IMR-90 (cell line): ENCODE results near the gene C11orf68. TPM values are rescaled to one million over a fixed set of nuclear protein-coding genes. Genes with fewer than 3 reads are reported as not detected.

ENCODE experiments used
- ATAC-seq: fragments of 200-7000 bp; cut with Tn5 transposase; 2 replicates; pipeline ENCODE4 v1.9.1; 2020; ENCODE audit warnings: low read depth, mild to moderate bottlenecking, moderate library complexity
- BruUV-seq: library from RNA; stranded (reverse); fragments of 400-500 nt; replicated peaks from 2 replicates; lab custom pipeline; 2021; lab: Mats Ljungman, UMichigan
- CTCF ChIA-PET: fragments of 300-600 bp; formaldehyde crosslinking; extraction: SDS; loops from one replicate; lab custom pipeline; 2021; ENCODE audit warnings: antibody characterized with exemption; lab: Yijun Ruan, JAX
- POLR2A ChIA-PET: fragments of 300-600 bp; sonication (Branson Sonifier 250); formaldehyde crosslinking; loops from one replicate; lab custom pipeline; 2022; ENCODE audit warnings: antibody characterized with exemption; ENCODE audit not compliant: unreplicated experiment; lab: Charles Lee
- DNase-seq: peaks from one replicate; pipeline ENCODE4 v3.0.0; 2013
- H2AFZ ChIP-seq: replicated peaks from 2 replicates; pipeline ENCODE3; 2013; ENCODE audit warnings: low read length, mild to moderate bottlenecking; ENCODE audit not compliant: poor library complexity
- H2AK5ac ChIP-seq: 2 replicates; pipeline ENCODE4 v1.6.1; 2013; ENCODE audit warnings: low read depth, low read length, inconsistent platforms
- H2AK9ac ChIP-seq: replicated peaks from 2 replicates; pipeline ENCODE3; 2013; ENCODE audit warnings: mild to moderate bottlenecking, low read depth, low read length, moderate library complexity; ENCODE audit not compliant: poor library complexity
- H2BK120ac ChIP-seq: 2 replicates; pipeline ENCODE4 v1.6.1; 2013; ENCODE audit warnings: low read depth, low read length, inconsistent platforms
- H2BK15ac ChIP-seq: 3 replicates; pipeline ENCODE4 v1.6.1; 2013; ENCODE audit warnings: low read depth, low read length, inconsistent platforms
- H2BK20ac ChIP-seq: 2 replicates; pipeline ENCODE4 v1.6.1; 2013; ENCODE audit warnings: low read depth, mild to moderate bottlenecking, inconsistent platforms, low read length, moderate library complexity
- H2BK5ac ChIP-seq: 2 replicates; pipeline ENCODE4 v1.6.1; 2013; ENCODE audit warnings: mild to moderate bottlenecking, low read depth, low read length, inconsistent platforms; ENCODE audit not compliant: poor library complexity, severe bottlenecking
- H3K14ac ChIP-seq: replicated peaks from 2 replicates; pipeline ENCODE4 v1.6.1; 2013; ENCODE audit warnings: low read depth, low read length, inconsistent platforms
- H3K18ac ChIP-seq: 2 replicates; pipeline ENCODE4 v1.6.1; 2013; ENCODE audit warnings: low read depth, low read length, control low read depth
- H3K23ac ChIP-seq: 2 replicates; pipeline ENCODE4 v1.6.1; 2013; ENCODE audit warnings: low read depth, low read length, inconsistent platforms
- H3K27ac ChIP-seq: 2 replicates; pipeline ENCODE4 v1.5.1; 2013; ENCODE audit warnings: mild to moderate bottlenecking, control low read depth, low read length; ENCODE audit not compliant: insufficient read depth
- H3K27me3 ChIP-seq: 2 replicates; pipeline ENCODE4 v1.6.1; 2013; ENCODE audit warnings: low read length; ENCODE audit not compliant: control insufficient read depth, insufficient read depth
- H3K36me3 ChIP-seq: 2 replicates; pipeline ENCODE4 v1.6.1; 2013; ENCODE audit warnings: low read length, mixed read lengths; ENCODE audit not compliant: control insufficient read depth, insufficient read depth
- H3K4ac ChIP-seq: 2 replicates; pipeline ENCODE4 v1.6.1; 2013; ENCODE audit warnings: low read depth, low read length, inconsistent platforms
- H3K4me1 ChIP-seq: 2 replicates; pipeline ENCODE4 v1.6.1; 2013; ENCODE audit warnings: low read length, mixed read lengths; ENCODE audit not compliant: control insufficient read depth, insufficient read depth
- H3K4me2 ChIP-seq: 2 replicates; pipeline ENCODE4 v1.6.1; 2013; ENCODE audit warnings: low read depth, mild to moderate bottlenecking, control low read depth, low read length, moderate library complexity
- H3K4me3 ChIP-seq: 2 replicates; pipeline ENCODE4 v1.5.1; 2013; ENCODE audit warnings: low read depth, mild to moderate bottlenecking, control low read depth, low read length, moderate library complexity; ENCODE audit not compliant: insufficient read depth
- H3K56ac ChIP-seq: 2 replicates; pipeline ENCODE4 v1.6.1; 2013; ENCODE audit warnings: low read length, inconsistent platforms; ENCODE audit not compliant: insufficient read depth; ENCODE audit errors: extremely low read depth
- H3K79me1 ChIP-seq, 2 experiments: 2 replicates each; pipeline ENCODE4 v1.6.1; 2013; ENCODE audit warnings: low read length in 2 of 2, inconsistent platforms in 1 of 2, low read depth in 1 of 2
- H3K9ac ChIP-seq: 2 replicates; pipeline ENCODE4 v1.6.1; 2013; ENCODE audit warnings: low read depth, low read length, control low read depth
- H3K9me1 ChIP-seq: 2 replicates; pipeline ENCODE4 v1.6.1; 2013; ENCODE audit warnings: low read length, inconsistent platforms; ENCODE audit not compliant: insufficient read depth
- H3K9me3 ChIP-seq: 2 replicates; pipeline ENCODE4 v1.6.1; 2013; ENCODE audit warnings: low read length; ENCODE audit not compliant: control insufficient read depth, insufficient read depth
- H4K20me1 ChIP-seq: 2 replicates; pipeline ENCODE4 v1.6.1; 2013; ENCODE audit warnings: low read length, inconsistent platforms; ENCODE audit not compliant: insufficient read depth
- H4K5ac ChIP-seq: 2 replicates; pipeline ENCODE4 v1.6.1; 2013; ENCODE audit warnings: mild to moderate bottlenecking, low read depth, low read length, control low read depth
- H4K8ac ChIP-seq, 2 experiments: 2 replicates each; pipeline ENCODE4 v1.6.1; 2013; ENCODE audit warnings: low read depth in 2 of 2, low read length in 2 of 2, control low read depth in 1 of 2, inconsistent platforms in 1 of 2
- H4K91ac ChIP-seq: 2 replicates; pipeline ENCODE4 v1.6.1; 2013; ENCODE audit warnings: low read depth, low read length, inconsistent platforms; ENCODE audit not compliant: insufficient read depth
- CTCF ChIP-seq: conservative IDR thresholded peaks from 2 replicates; pipeline ENCODE4 v1.5.1; 2012; ENCODE audit warnings: mild to moderate bottlenecking, low read depth, low read length, improper control_type of control experiment
- MXI1 ChIP-seq: IDR thresholded peaks from 2 replicates; pipeline ENCODE4 v1.6.1; 2012; ENCODE audit warnings: low read depth, mild to moderate bottlenecking, low read length, moderate library complexity, borderline replicate concordance
- NFE2L2 ChIP-seq: fragments of 150-350 bp; IDR thresholded peaks from 2 replicates; pipeline ENCODE4 v1.6.1; 2016; ENCODE audit warnings: low read depth, mild to moderate bottlenecking, low read length
- POLR2A ChIP-seq: IDR thresholded peaks from 2 replicates; pipeline ENCODE4 v1.6.1; 2012; ENCODE audit warnings: mild to moderate bottlenecking, low read depth, low read length
- WGBS, 2 experiments: methylation state at CpG; one replicate each; pipeline versions ENCODE4 v1.1.5 to v1.1.7; 2013; ENCODE audit warnings: missing lambda C conversion rate in 2 of 2; ENCODE audit not compliant: insufficient read length in 1 of 2; ENCODE audit errors: extremely low coverage in 2 of 2; 5-methylcytosine and 5-hydroxymethylcytosine counted together
- dilution Hi-C: fragments of 300-500 bp; cut with HindIII; formaldehyde crosslinking; loops from one replicate; pipeline ENCODE4 v1.14.3; 2018; ENCODE audit warnings: low sequenced_read_pairs; ENCODE audit not compliant: unreplicated experiment
- in situ Hi-C: fragments of 300-500 bp; cut with MboI; formaldehyde crosslinking; loops from 3 replicates; pipeline ENCODE4 v1.14.3; 2019; ENCODE audit warnings: low sequenced_read_pairs, inconsistent platforms, mixed read lengths
- intact Hi-C: fragments of 100-400 bp; cut with micrococcal nuclease; formaldehyde crosslinking; loops from 2 replicates; pipeline ENCODE4 v1.10.0; 2022
- polyA plus RNA-seq, 3 experiments: library from polyadenylated mRNA; depleted of rRNA; stranded (reverse); fragments of >200 nt; gene quantifications; 2 replicates each; pipeline ENCODE4 v1.2.3, GENCODE V29; 2012; ENCODE audit warnings: low replicate concordance in 1 of 3
- total RNA-seq: library from RNA; depleted of rRNA; stranded (reverse); fragments of >200 nt; gene quantifications from 2 replicates; pipeline ENCODE4 v1.2.3, GENCODE V29; 2012

C11orf68 gene
- total and polyA plus RNA-seq, 2 of the 4 experiments (the other 2 are of a cell fraction): 20.3 to 104 TPM

GRCh38 chr11:65962141-65962564 lies 43.3 kb upstream of the C11orf68 start:
- Histone ChIP-seq H3K36me3 (peaks cover 30% of the 10 kb centered on the region), H2BK20ac (no peak overlapping the region), H3K23ac (peak overlapping the region; percentile 99), H3K4me3 (peak overlapping the region; percentile 59), H3K27me3 (no peaks in the 10 kb centered on the region), H3K4me1 (peaks cover 8% of the 10 kb centered on the region), H2BK120ac (0 out of 2 replicates have a peak overlapping the region, but pooled peaks have one; percentile 26), H4K5ac (no peak overlapping the region), H3K9me1 (peaks cover 5% of the 10 kb centered on the region; the same call in 1 of the 2 replicates), H2AFZ (peak overlapping the region; percentile 74), H3K9ac (peak overlapping the region; percentile 93), H3K9me3 (no peaks in the 10 kb centered on the region), H3K27ac (peak overlapping the region; percentile 77), H3K4me2 (peak overlapping the region; percentile 98), H3K79me1 (peaks cover 16 to 51% of the 10 kb centered on the region in 2 experiments), H2AK9ac (peak overlapping the region; percentile 58), H2BK5ac (peak overlapping the region; percentile 35), H2BK15ac (peak overlapping the region; percentile 42; the same call in 1 of the 3 replicates), H3K18ac (no peak overlapping the region), H3K4ac (peak overlapping the region; percentile 60; the same call in 1 of the 2 replicates), H3K56ac (peak overlapping the region; percentile 88), H3K14ac (peak overlapping the region; percentile 92), H2AK5ac (peak overlapping the region; percentile 35; the same call in 1 of the 2 replicates), H4K91ac (0 out of 2 replicates have a peak overlapping the region, but pooled peaks have one; percentile 49), H4K8ac (peak overlapping the region; percentile 53 to 67; a peak in 2 of 4 replicates), H4K20me1 (peaks cover 7% of the 10 kb centered on the region)
- WGBS, 2 experiments: 21% methylated on average over 4 of the region's 13 CpGs; no CpG with 5 or more reads in 1 of the 2 experiments
- dilution Hi-C loops: no loop called here
- CTCF ChIA-PET: interaction anchor here (1.0 kb wide), 1 partner anchor 16 kb away, joined by 3 read pairs; no protein-coding TSS in a partner anchor
- intact Hi-C loops: loop anchor here (5.0 kb wide), 1 partner anchor 45 kb away; the partner anchor contains the start of genes C11orf68 and DRAP1
- DNase-seq (no peak), ATAC-seq (peak; percentile 4)
- TF ChIP-seq CTCF (no peak), NFE2L2 (no peak), MXI1 (0 out of 2 replicates have a peak, but pooled peaks have one; percentile 4), POLR2A (no peak)
- TSS peak; percentile 50 for BruUV-seq
- POLR2A ChIA-PET: interaction anchor here (0.8 kb wide), 1 partner anchor 70 kb away, joined by 3 read pairs; no protein-coding TSS in a partner anchor
- in situ Hi-C loops: loop anchor here (5.0 kb wide), 1 partner anchor 70 kb away; the partner anchor contains the start of gene CCDC85B
